HG03354 (cell line): ENCODE data around the gene MYH6.

Experiments
- ATAC-seq: cut with Tn5 transposase; IDR thresholded peaks from one replicate; pipeline ENCODE4 v1.9.1; 2021; ENCODE audit warnings: mild to moderate bottlenecking; ENCODE audit not compliant: unreplicated experiment, poor library complexity, severe bottlenecking

MYH6 gene

GRCh38 chr14:23362200-23362599 is 45.9 kb downstream of the MYH6 start:
- ATAC-seq = no peak

DNA sequence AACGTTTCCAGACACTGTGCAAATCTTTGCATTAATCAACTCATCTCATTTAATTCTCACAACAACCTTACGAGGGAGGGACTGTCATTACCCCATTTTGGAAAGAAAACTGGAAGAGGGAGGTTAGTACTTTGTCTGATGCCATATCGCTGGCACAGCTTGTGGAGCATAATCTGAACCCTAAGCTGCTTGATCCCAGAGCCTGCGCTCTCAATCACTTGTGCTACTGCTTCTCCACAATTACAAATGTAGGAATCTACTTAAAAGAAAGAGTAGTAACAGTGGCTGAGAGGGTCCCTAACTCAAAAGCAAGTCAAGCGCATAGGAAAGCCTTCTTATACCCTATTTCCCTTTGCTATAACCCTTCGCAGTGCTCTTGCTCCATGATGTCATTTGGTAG is 46.3 kb downstream of the MYH6 start:
- ATAC-seq = no peak

DNA sequence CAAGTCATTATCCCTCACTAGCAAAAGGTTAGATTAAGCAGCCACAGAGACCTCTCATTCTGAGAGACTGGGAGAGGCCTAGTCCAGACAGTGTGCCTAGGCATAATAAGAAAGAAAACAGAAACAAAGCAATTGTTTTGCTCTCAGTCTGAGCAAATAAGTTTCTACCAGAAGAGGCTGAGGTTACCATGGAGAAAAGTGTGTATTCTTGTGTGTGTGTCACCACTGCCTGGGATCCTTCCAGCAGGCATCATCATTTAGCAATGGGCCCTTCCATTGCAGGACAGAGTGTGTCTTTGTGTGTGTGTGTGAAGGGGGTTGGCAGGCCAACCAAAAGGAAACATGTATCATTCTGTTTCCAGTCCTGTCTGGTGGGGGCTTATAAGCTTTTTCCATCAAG is 46.8 kb downstream of the MYH6 start:
- no peak for ATAC-seq

GRCh38 chr14:23360496-23360895 is 47.6 kb downstream of the MYH6 start:
- ATAC-seq = no peak

- no peak for ATAC-seq
These were observed 48.2 kb downstream of the MYH6 start for GRCh38 chr14:23359722-23360447.

DNA sequence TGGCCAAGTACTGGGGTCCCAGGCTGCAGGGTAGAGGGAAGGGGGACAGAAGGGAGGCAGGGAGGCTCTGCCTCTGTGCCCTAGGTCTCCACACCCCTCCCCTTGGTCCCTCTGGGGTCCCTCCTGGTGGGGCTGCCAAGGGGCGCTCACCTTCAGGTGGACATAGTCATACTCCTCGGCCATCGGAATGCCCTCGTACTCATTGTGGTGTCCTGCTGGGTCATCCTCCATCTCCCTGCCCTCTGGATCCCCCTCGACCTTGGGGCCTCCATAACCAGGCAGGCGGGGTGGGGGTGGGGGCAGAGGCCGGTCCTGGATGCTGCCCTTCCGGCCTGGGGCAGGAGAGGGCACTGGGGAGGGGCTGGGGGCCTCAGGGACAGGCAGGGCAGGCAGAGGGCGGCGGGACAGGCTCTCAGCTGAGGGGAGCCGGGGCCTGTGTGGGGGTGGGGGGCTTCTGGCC is 48.9 kb downstream of the MYH6 start:
- ATAC-seq = no peak

DNA sequence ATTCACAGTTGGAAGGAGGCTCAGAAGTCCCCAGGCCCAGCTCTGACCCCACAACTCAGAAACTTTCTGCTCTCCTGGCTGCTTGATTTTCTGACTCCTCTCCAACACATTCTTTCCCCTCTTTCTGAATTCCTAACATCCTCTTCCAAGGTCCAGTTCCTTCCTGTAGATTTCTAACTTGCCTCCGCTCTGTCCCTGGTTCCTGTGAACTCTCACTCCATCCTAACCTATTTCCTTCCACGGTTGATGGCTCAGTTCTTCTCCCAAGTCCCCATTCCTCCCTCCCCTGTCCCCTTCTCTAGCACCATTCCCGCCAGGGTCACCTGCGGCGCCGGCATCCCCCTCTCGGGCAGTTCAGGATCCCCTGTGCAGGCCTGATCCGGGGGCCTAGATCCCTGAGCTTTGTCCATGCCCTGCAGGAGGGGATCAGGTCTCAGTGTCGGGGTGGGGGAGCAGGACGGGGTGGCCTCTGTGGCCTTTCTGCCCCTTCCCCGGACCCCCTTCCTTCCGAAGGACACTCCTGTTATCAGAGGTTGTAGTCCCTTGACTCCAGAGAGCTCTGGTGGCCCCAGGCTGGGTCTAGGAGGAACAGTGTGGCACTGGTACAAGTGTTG is 49.4 kb downstream of the MYH6 start:
- ATAC-seq = no peak

- ATAC-seq = no peak
These were observed 50.0 kb downstream of the MYH6 start for GRCh38 chr14:23358042-23358441.

DNA sequence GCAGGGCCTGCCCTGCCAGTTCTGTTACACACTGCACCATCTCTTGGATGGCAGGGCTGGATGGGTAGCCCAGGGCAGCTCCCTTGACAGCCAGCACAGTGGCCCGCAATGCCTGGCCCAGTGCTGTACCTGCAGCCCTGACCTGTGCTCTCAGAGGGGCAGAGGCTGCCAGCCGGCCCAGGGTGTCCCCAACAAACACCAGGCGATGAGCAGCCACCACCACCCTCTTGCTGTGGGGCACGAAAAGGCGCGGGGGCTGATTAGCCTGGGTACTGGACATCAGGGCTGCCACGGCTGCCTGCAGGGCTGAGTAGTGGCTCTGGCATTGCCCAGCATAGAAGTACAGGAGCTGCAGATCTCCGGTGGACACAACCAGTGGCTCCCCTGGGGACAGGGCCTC is 50.8 kb downstream of the MYH6 start:
- ATAC-seq = no peak

DNA sequence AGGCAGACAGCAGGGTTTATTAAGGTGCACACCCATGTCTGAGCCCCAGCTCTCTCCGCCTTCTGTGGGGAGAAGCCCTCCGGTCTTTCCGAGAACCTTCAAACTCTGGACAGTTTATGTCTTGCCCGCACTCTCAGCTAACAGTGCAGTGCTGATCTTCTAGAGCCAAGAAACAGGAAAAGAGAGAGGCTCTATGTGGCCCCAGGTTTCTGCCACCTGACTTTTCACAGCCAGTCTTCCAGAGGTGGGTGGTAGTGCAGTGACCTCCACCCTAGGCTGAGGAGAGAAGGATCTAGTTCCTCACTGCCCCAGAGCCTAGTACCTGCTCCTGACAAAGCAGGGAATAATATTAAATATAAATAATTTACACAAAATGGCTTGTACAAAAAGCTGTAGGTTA is 51.4 kb downstream of the MYH6 start:
- ATAC-seq = no peak

- no peak for ATAC-seq
These were observed 52.1 kb downstream of the MYH6 start for GRCh38 chr14:23355871-23356435.

DNA sequence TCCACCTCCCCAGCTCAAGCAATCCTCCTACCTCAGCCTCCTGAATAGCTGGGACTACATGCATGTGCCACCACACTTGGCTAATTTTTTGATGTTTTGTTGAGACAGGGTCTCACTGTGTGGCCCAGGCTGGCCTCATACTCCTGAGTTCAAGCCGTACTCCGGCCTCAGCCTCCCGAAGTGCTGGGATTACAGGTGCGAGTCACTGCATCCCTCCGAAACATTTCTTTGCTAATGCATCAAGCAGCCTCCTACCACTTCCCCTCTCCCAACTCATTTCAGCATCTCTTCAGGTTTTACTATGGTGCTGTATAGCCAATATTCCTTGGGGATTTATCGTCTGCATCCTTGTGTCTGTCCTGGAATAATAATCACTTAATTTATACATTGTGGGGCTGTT is 53.1 kb downstream of the MYH6 start:
- no peak for ATAC-seq

- no peak for ATAC-seq
These were observed 54.7 kb downstream of the MYH6 start for GRCh38 chr14:23353433-23353780.

- no peak for ATAC-seq
These were observed 55.3 kb downstream of the MYH6 start, which contains the start of gene SLC22A17 for GRCh38 chr14:23352506-23353432. TSS of gene SLC22A17 (minus strand) at chr14:23352887.

DNA sequence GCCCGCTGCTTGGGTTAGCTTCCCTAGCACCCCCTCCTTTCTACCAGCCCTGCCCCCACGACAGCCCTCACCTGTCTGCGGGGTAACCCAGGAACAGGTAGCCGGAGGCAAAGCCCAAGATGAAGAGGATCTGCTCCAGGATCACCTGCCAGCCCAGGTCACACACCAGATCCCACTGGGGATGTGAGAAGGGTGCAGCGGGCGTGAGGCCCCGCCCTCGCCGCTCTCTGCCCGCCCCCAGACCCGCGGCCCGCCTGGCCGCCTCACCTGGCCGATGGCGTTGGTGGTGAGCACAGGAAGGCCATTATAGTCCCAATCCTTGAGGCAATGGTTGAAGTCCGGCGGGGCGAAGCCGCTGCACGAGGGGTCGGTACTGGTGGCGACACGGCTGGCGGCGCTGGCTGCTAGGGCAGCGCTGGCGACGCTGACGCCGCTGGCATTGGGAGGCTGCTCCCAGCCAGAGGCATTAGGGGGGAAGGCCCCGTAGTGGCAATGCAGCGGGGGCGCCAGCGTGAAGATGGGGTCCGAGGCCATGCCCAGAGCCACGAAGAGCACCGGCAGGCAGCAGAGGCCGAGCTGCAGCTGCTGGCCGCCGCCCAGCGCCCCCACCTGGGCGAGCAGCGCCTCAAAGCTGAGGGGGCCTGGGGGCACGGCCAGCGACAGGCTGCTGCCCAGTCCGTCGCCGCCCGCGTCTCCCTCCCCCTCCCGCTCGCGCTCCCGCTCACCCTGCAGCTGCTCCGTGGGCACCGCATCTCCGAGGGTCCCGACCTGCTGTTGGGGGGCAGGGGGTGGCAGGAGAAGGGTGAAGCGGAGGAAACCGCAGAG is 56.2 kb downstream of the MYH6 start:
- no peak for ATAC-seq

GRCh38 chr14:23349156-23349845 is 58.8 kb downstream of the MYH6 start:
- ATAC-seq = no peak

GRCh38 chr14:23348297-23348655 is 59.8 kb downstream of the MYH6 start:
- ATAC-seq = no peak

GRCh38 chr14:23347406-23348296 is 60.4 kb downstream of the MYH6 start:
- ATAC-seq = no peak
